WTC11 (cell line): Measurements from ENCODE around the gene SRGN. TPM values are rescaled to one million over a fixed set of nuclear protein-coding genes. Genes with fewer than 3 reads are reported as not detected.

ENCODE experiments used
- ATAC-seq: fragments of 200-7000 bp; cut with Tn5 transposase; 2 replicates; pipeline ENCODE4 v1.10.0; 2021; ENCODE audit warnings: mild to moderate bottlenecking, moderate library complexity
- CTCF ChIA-PET: fragments of 300-600 bp; sonication (Branson Sonifier 250); formaldehyde crosslinking; loops from one replicate; lab custom pipeline; 2021; ENCODE audit warnings: antibody characterized with exemption; lab: Charles Lee
- POLR2A ChIA-PET: fragments of 350-600 bp; sonication (Branson Sonifier 250); formaldehyde crosslinking; loops from one replicate; lab custom pipeline; 2021; ENCODE audit warnings: antibody characterized with exemption; lab: Charles Lee
- DNase-seq: peaks from one replicate; pipeline ENCODE4 v3.0.0; 2021; ENCODE audit warnings: low spot score
- H3K27ac Mint-ChIP-seq: 2 replicates; pipeline ENCODE4 v1.8.0; 2021; ENCODE audit warnings: mixed read lengths
- H3K27me3 Mint-ChIP-seq: 2 replicates; pipeline ENCODE4 v1.8.0; 2021; ENCODE audit warnings: low read depth, mild to moderate bottlenecking, moderate library complexity, mixed read lengths
- H3K36me3 Mint-ChIP-seq: 2 replicates; pipeline ENCODE4 v1.8.0; 2021; ENCODE audit warnings: mixed read lengths
- H3K4me1 Mint-ChIP-seq: 2 replicates; pipeline ENCODE4 v1.8.0; 2022; ENCODE audit warnings: mixed read lengths
- H3K4me3 Mint-ChIP-seq: 2 replicates; pipeline ENCODE4 v1.8.0; 2021; ENCODE audit warnings: mild to moderate bottlenecking, moderate library complexity, mixed read lengths
- H3K9me3 Mint-ChIP-seq: 2 replicates; pipeline ENCODE4 v1.8.0; 2021; ENCODE audit warnings: mixed read lengths
- ARID4B ChIP-seq: sonication (generic); formaldehyde crosslinking; IDR thresholded peaks from 2 replicates; pipeline ENCODE4 v1.8.0; 2023; ENCODE audit warnings: missing genetic modification reagents, mild to moderate bottlenecking, borderline replicate concordance
- ATF1 ChIP-seq: sonication (generic); formaldehyde crosslinking; IDR thresholded peaks from 2 replicates; pipeline ENCODE4 v1.8.1; 2023; ENCODE audit warnings: mild to moderate bottlenecking, moderate library complexity, missing genetic modification reagents
- E2F1 ChIP-seq: sonication (generic); formaldehyde crosslinking; IDR thresholded peaks from 2 replicates; pipeline ENCODE4 v1.8.0; 2022; ENCODE audit warnings: mild to moderate bottlenecking, missing genetic modification reagents
- ERG ChIP-seq: fragments of 250-450 bp; sonication (Bioruptor Pico); IDR thresholded peaks from 2 replicates; pipeline ENCODE4 v1.8.0; 2021; ENCODE audit warnings: mild to moderate bottlenecking
- FOXK1 ChIP-seq: sonication (generic); formaldehyde crosslinking; IDR thresholded peaks from 2 replicates; pipeline ENCODE4 v1.8.0; 2022; ENCODE audit warnings: mild to moderate bottlenecking, moderate library complexity, missing genetic modification reagents
- GTF2I ChIP-seq: fragments of 250-450 bp; sonication (Bioruptor Pico); conservative IDR thresholded peaks from 2 replicates; pipeline ENCODE4 v1.4.0; 2021; ENCODE audit warnings: mild to moderate bottlenecking
- MYBL2 ChIP-seq: sonication (generic); formaldehyde crosslinking; IDR thresholded peaks from 2 replicates; pipeline ENCODE4 v1.8.1; 2023; ENCODE audit warnings: mild to moderate bottlenecking, moderate library complexity, missing genetic modification reagents
- NFATC4 ChIP-seq: fragments of 250-450 bp; sonication (Bioruptor Pico); IDR thresholded peaks from 2 replicates; pipeline ENCODE4 v1.9.0; 2021; ENCODE audit warnings: mild to moderate bottlenecking
- NR2C2 ChIP-seq: sonication (generic); formaldehyde crosslinking; IDR thresholded peaks from 2 replicates; pipeline ENCODE4 v1.8.0; 2022; ENCODE audit warnings: mild to moderate bottlenecking, missing genetic modification reagents
- TP53 ChIP-seq: sonication (generic); formaldehyde crosslinking; IDR thresholded peaks from 2 replicates; pipeline ENCODE4 v1.8.1; 2023; ENCODE audit warnings: mild to moderate bottlenecking, missing genetic modification reagents
- USF2 ChIP-seq: sonication (generic); formaldehyde crosslinking; IDR thresholded peaks from 2 replicates; pipeline ENCODE4 v1.8.1; 2023; ENCODE audit warnings: mild to moderate bottlenecking, missing genetic modification reagents, moderate library complexity
- ZMAT4 ChIP-seq: fragments of 250-450 bp; sonication (Bioruptor Pico); IDR thresholded peaks from 2 replicates; pipeline ENCODE4 v1.9.0; 2021; ENCODE audit warnings: mild to moderate bottlenecking
- ZNF232 ChIP-seq: sonication (generic); formaldehyde crosslinking; IDR thresholded peaks from 2 replicates; pipeline ENCODE4 v1.8.0; 2022; ENCODE audit warnings: mild to moderate bottlenecking, missing genetic modification reagents
- ZNF281 ChIP-seq: sonication (generic); formaldehyde crosslinking; IDR thresholded peaks from 2 replicates; pipeline ENCODE4 v1.8.0; 2023; ENCODE audit warnings: mild to moderate bottlenecking, missing genetic modification reagents
- ZNF532 ChIP-seq: fragments of 250-450 bp; sonication (Bioruptor Pico); IDR thresholded peaks from 2 replicates; pipeline ENCODE4 v1.9.0; 2021; ENCODE audit warnings: mild to moderate bottlenecking, borderline replicate concordance
- ZNF671 ChIP-seq: fragments of 250-450 bp; sonication (Bioruptor Pico); IDR thresholded peaks from 2 replicates; pipeline ENCODE4 v1.8.0; 2021; ENCODE audit warnings: mild to moderate bottlenecking
- total RNA-seq: library from RNA; stranded (reverse); gene quantifications from 3 replicates; pipeline ENCODE4 v1.2.3, GENCODE V29; 2021

Gene SRGN
- total RNA-seq, 1 experiment from 2014 or later: 1.4 TPM

GRCh38 chr10:69064762-69065328, 23.1 kb upstream of the SRGN start:
- DNase-seq (no peak), ATAC-seq (no peak)
- Mint-ChIP-seq H3K27me3 (no peaks in the 10 kb centered on the region), H3K4me3 (no peak overlapping the region), H3K4me1 (peaks cover 7% of the 10 kb centered on the region), H3K9me3 (no peaks in the 10 kb centered on the region), H3K27ac (no peak overlapping the region), H3K36me3 (no peaks in the 10 kb centered on the region)
- ChIA-PET CTCF (interaction anchor here (0.6 to 0.9 kb wide), 3 partner anchors 9 to 717 kb away, joined by 3 to 7 read pairs (median 4); no protein-coding TSS in a partner anchor), POLR2A (interaction anchor here (0.5 kb wide), 1 partner anchor 733 kb away, joined by 4 read pairs; the partner anchor contains the start of gene HNRNPH3)
- TF ChIP-seq NR2C2 (CRISPR knock-in tag) (no peak), ZNF671 (CRISPR knock-in tag) (no peak), USF2 (no peak), E2F1 (CRISPR knock-in tag) (no peak), TP53 (CRISPR knock-in tag) (no peak), FOXK1 (CRISPR knock-in tag) (no peak), ATF1 (CRISPR knock-in tag) (no peak), MYBL2 (no peak), NFATC4 (CRISPR knock-in tag) (no peak), ERG (CRISPR knock-in tag) (no peak), ZNF532 (CRISPR knock-in tag) (no peak), GTF2I (CRISPR knock-in tag) (no peak), ZNF232 (CRISPR knock-in tag) (no peak), ARID4B (CRISPR knock-in tag) (no peak), ZMAT4 (CRISPR knock-in tag) (no peak), ZNF281 (CRISPR knock-in tag) (no peak)
